ENCODE data around the gene ASB18.
"Not testable (repeated sequence)": the region's sequence is repeated elsewhere in the genome, so short reads cannot be mapped to it uniquely, and the experiment has no call there.

The ASB18 gene

DNA sequence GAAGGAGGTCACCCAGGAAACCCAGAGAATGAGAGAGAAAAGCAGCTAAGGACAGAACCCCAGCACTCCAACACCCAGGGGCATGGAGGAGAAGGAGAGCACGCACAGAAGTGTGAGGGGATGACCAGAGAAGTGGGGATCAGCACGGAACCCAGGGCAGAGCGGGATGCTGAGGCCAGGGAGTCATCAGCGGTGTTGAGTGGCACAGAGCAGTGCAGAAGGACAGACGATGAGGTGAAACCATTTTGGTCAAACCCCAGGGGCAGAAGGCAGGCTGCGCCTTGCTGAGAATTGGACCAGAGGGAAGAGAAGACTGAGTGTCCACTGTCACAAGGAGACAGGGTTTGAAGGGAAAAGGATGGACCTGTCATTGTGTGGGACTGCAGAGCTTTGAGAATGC is 23.4 kb upstream of the ASB18 start:
- in situ Hi-C loops (cut with HindIII; ENCODE audit: low sequenced_read_pairs), result no loop called here

DNA sequence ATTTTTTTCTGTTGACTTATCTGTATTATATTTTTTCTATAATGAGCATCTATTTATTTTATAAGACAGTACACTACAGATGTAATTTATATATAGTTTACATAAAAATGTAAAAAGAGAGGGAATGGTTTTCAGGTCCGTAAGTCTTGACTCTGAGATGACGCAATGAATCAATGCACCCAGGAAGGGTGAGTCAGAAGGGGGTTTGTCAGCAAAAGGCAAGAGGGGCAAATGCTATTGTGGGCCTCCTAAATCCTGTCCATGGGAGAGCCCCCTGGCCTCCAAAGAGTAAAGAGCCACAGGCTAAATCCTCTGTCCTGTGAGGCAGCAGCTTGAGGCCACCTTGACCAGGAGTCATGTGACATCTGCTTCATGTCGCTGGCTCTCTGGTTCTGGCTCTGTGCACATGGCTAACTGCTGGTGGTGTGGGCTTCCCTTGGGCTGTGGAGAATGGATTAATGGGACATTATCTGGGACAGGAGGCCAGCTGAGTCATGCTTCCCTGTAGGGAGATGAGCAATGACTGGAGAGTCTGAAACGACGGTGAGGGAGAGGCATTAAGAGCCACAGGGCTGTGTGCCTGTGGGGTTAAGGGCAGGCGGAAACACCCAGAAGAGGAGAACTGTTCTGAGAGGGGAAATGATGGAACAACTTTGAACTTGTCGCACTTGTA is 22.8 kb upstream of the ASB18 start:
- in situ Hi-C loops (cut with HindIII; ENCODE audit: low sequenced_read_pairs), result no loop called here

DNA sequence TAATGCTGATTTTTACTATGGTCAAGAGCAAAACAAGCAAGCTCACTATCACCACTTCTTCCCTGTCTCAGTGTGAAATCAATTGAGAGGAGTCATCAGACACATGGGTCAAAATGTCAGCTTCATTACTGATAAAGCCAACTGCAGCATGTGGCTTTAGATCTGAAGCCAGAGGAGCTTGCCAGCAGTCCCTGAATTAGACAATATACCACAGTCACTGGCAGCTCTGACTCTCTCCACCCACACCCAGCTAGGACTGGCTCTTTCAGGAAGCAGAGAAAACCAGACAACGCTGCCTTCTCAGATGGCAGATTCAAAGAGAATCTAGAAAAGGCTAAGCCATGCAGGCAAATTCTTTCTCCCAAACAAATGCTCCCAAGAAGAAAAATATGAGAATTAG is 20.0 kb upstream of the ASB18 start:
- in situ Hi-C loops (cut with HindIII; ENCODE audit: low sequenced_read_pairs), result no loop called here

DNA sequence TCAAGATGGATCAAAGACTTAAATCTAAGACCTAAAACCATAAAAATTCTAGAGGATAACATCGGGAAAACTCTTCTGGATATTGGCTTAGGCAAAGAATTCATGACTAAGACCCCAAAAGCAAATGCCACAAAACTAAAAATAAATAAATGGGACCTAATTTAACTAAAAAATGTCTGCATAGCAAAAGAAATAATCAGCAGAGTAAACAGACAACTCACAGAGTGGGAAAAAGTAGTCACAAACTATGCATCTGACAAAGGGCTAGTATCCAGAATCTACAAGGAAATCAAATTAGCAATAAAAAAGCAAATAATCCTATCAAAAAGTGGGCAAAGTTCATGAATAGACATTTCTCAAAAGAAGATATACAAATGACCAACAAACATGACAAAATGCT is 18.2 kb upstream of the ASB18 start:
- in situ Hi-C loops (cut with HindIII; ENCODE audit: low sequenced_read_pairs), result no loop called here

DNA sequence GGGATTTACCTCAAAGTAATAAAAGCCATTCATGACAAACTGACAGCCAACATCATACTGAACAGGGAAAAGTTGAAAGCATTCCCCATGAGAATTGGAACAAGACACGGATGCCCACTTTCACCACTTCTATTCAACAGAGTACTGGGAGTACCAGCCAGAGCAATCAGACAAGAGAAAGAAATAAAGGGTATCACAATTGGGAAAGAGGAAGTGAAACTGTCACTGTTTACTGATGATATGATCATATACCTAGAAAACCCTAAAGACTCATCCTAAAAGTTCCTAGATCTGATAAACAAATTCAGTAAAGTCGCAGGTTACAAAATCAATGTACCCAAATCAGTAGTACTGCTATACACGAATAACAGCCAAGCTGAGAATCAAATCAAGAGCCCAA is 17.2 kb upstream of the ASB18 start:
- in situ Hi-C loops (cut with HindIII; ENCODE audit: low sequenced_read_pairs), result no loop called here

DNA sequence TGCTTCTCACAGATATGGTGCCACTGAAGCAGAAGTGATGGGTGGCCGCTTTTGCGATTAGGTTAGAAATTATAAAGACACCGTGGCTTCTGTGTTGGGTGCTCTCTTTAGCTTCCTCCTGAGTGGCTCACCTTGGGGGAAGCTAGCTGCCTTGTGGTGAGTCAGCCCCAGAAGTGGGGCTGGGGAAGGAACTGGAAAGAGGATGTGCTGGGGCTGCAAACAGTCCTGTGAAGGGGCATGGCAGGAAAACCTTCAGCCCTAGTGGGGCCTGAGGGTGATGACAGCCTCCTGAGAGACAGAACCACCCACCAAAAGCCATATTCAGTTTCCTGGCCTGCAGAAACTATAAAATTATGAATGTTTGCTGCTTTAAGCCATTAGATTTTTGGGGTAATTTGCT is 8.9 kb upstream of the ASB18 start:
- in situ Hi-C loops (cut with HindIII; ENCODE audit: low sequenced_read_pairs), result no loop called here

DNA sequence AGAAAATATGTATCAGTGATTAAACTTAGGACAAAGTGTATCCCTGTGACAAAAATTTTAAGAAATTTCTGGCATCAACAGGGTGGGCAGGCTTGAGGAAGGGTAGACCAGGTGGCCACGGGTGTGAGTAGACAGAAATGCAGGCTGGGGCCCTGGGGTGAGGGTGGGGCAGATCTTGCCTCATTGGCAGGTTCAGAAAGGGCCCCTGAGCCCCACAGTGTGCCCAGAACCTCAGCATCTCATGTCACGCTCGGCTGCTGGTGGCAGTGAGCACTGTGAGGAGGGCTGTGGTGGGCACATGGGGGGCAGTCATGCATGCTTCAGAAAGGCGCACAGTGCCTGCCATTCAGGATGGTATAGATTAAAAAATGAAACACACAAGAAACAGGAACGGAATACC is 7.6 kb upstream of the ASB18 start:
- in situ Hi-C loops (cut with HindIII; ENCODE audit: low sequenced_read_pairs), result no loop called here

DNA sequence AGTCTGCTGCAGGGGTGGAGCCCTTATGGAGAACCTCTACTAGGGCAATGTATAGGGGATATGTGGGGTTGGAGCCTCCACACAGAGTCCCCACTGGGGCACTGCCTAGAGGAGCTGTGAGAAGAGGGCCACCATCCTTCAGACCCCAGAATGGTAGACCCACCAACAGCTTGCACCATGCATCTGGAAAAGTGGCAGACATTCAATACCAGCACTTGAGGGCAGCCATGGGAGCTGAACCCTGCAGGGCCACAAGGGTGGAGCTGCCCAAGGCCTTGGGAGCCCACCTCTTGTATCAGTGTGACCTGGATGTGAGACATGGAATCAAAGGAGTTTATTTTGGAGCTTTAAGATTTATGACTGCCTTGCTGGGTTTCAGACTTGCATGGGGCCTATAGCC is 5.7 kb upstream of the ASB18 start:
- in situ Hi-C loops (cut with HindIII; ENCODE audit: low sequenced_read_pairs), result not testable (repeated sequence)

DNA sequence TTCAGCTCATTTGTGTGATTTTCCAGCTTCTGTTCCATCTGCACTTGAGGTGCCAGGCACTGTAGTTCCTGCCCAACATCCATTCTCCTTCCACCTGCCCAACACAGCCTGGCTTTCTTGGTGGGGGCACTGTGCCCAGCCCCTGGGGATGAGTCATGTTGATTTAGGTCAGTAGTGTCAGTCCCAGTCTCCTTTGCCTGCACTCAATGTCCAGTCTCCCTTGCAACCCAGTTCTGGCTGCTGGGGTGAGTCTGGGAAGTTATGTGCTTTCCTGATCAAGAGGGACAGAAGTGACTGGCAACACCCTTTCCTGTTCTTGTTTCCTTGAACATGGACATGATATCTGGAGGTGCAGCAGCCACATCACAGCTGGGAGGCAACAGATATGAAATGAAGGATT is 1.5 kb upstream of the ASB18 start:
- in situ Hi-C loops (cut with HindIII; ENCODE audit: low sequenced_read_pairs), result no loop called here

DNA sequence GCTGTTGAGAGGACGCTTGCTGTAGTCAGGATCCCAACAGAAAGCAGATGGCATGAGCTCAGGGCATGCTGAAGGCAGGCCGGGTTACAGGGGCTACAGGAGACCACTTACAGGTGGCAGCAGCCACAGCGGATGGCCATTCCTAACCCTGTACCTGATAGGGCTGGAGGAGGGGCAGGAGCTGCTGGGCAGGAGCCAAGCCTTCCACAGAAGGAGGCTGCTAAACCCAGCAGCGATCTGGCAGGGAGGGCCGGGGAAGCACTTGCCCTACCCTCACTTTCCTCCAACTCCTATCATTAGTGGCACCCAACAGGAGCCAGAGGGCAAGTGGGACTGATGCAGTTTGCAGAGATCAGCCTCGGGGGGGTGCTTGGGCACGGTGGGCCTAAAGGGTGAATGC is 2.0 kb downstream of the ASB18 start:
- in situ Hi-C loops (cut with HindIII; ENCODE audit: low sequenced_read_pairs), result no loop called here

DNA sequence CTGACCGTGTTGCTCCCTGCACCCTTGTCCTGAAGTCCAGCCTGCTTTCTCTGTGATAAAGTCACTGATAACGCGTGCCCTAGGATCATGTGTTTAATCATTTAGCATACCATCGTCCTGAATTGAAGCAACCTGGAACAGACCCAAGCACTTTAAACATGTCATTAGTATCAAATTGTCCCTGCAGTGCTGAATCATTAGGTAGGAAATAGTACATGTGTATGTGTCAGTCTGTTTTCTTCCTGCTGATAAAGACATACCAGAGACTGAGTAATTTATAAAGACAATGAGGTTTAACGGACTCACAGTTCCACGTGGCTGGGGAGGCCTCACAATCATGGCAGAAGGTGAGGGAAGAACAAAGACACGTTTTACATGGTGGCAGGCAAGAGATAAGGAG is 2.8 kb downstream of the ASB18 start:
- in situ Hi-C loops (cut with HindIII; ENCODE audit: low sequenced_read_pairs), result no loop called here

DNA sequence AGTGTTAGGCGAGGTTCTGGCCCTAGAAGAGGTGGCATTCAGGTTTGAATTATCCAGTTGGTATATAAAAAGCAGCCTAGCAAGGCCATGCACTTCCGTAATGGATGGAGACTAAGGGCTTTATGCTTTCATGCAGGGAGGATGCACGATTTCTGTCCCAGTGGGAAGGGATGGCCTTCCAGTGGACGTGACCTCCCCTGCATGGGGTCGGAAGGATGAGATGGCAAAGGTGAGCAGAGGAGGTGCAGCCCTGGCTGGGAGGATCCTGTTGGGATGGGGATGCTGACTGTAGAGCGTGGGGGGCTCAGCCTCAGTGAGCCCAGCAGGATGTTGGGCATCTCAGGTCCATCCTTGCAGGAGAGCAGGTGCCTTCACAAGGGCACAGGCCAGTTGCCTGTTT is 4.8 kb downstream of the ASB18 start:
- in situ Hi-C loops (cut with HindIII; ENCODE audit: low sequenced_read_pairs), result no loop called here

DNA sequence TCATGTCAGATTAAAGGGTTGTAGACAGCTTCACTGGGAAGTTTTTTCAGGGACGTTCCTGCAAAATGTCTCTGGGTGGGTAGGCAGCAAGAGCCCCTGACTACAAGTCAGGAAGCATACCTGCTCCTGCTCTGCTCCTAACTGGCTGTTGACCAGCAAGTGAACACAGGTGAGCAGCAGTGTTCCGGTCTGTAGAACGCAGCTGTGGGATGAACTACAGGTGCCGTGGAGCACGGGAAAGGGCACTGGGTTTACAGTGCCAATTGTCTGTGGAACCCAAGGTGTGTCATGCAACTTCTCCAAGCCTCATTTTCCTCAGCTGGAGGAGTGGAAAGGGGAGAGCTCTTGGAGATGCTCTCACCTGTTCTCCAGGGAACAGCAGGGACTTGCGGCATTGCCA is 6.6 kb downstream of the ASB18 start:
- in situ Hi-C loops (cut with HindIII; ENCODE audit: low sequenced_read_pairs), result no loop called here

DNA sequence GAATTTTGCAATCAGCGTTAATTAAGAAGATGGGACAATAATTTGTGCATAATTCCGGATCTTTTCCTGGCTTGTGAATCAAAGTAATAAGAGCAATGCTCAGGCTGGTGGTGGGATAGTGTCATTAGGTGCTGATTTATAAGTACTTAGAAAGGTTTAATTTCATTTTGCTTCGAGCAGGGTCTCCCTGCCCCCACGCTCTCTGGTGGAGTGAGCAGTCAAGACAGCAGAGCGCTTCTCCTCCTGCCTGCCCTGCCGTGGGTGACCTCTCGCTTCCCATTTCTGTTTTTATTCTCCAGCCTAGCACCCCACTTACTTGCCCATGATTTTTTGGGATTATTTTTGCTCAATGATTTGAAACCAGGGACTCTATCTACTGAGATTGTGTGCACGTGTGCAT is 7.1 kb downstream of the ASB18 start:
- in situ Hi-C loops (cut with HindIII; ENCODE audit: low sequenced_read_pairs), result no loop called here

DNA sequence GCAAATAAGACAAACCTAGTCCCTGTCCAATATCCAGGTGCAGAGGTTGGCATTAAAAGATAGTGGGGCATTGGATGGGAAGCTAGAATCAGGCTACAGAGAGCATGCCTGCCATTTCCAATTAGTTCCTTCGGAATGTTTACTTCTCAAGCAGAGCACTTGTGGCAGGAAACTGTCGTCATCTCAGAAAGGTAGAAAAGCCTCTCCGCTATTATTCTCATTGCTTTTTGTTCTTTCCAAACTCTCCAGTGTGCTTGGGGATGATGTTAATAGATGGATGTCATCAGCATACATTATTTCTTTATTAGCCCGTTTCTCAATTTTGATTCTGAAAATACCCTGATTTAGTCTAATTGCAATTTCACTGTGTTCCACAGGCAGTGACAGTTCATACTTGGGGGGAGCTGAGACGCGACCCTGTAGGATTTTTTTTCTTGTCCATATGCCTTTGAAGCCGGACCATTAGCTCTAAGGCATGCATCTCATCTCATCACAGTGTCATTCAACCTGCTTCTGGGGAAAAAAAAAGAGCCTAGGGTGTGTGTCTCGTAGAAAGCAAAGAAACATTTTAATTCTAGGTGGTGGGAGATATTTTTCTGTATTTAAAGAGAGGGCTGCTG is 7.7 kb downstream of the ASB18 start:
- in situ Hi-C loops (cut with HindIII; ENCODE audit: low sequenced_read_pairs), result no loop called here

DNA sequence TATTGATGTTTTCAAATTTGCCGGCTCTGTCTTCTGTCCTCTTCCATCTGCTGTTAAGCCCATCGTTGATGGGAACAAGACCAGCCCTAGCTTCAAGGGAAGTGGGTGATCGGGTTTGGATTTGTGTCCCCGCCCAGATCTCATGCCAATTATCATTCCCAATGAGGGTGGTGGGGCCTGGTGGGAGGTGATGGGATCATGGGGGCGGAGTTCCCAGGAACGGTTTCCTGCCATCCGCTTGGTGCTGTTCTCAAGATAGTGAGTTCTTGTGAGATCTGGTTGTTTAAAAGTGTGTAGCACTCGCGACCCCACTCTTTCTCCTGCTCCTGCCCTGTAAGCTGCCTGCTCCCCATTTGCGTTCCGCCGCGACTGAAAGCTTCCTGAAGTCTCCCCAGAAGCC is 9.5 kb downstream of the ASB18 start:
- in situ Hi-C loops (cut with HindIII; ENCODE audit: low sequenced_read_pairs), result no loop called here

DNA sequence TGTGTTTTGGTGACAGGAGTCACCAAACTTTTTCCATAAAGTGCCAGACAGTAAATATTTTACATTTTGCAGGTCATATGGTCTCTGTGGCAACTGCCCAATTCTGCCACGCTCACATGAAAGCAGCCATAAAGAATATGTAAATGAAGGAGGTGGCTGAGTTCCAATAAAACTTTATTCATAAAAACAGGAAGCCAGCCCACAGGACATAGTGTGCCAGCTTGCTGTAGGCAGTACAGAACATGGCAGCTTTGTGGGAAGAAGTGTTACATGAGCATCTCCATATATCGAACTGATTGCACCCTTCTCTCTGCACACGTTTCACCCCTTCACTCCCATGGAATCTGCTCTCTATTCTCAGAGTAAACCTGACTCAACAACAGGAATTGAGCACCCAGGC is 10.2 kb downstream of the ASB18 start:
- in situ Hi-C loops (cut with HindIII; ENCODE audit: low sequenced_read_pairs), result no loop called here

DNA sequence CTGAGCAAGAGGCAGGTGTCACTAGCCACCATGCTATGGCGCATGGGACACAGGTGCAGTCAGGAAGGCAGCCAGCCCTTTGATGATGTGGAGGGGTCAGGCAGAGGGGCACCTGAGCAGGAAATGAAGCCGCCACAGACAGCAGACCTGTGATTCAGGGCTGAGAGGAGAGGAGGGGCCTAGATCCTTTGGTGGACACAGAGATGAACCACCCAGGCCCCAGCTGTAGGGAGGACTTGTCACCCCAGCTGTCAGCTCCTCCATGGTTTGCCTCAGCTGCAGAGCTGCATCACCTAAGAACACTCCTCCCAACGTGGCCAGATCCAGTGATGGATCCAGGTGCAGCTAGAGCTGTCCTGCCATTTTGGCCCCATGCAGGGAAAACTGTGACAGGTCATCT is 11.6 kb downstream of the ASB18 start:
- in situ Hi-C loops (cut with HindIII; ENCODE audit: low sequenced_read_pairs), result no loop called here

DNA sequence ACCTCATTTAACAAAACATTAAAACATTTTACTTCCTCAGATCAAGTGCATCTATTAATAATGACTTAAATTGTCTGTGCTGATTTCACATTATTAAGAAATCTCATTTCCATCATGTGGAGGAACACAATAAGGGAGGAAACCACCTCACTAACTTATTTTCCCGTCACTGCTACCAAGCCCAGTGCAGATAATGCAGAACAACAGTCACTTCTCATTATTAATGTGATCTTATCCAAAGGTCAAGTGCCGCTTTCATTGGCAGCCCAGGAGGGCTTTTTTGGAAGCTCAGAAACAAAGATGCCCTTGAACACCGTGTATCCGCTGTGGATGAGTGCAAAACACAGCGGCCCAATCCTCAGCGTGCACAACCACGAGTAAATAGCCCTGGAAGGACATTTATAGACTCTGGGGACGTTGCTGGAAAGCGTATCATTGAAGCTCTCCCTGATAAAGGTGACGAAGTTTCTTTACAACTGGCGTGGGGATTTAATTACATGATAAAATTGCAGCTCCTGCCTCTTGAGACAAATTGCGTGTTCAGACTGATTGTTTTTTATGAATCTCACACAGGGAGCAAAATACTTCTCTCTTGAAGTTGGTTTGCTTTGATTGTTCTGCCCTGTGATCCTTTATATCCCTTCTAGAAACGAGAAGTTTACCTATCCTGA is 13.2 kb downstream of the ASB18 start:
- in situ Hi-C loops (cut with HindIII; ENCODE audit: low sequenced_read_pairs), result no loop called here

DNA sequence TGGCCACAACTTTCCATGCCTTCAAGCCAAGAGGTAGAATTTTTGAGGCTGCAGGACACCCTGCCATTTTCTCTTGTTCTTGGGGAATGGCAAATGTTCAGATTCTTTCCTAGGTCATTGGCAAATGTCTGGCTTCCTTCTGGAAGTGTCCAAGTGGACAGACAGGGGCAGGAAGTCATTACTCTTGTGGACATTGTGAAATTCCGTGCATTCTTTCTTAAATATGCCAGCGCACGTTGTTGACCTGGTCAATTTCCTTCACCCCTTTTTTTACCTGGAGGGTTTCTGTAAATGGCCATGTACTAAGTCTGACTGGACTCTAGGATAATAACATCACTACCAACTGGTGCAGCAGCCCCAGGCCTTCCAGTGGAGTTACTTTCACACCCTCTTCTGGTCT is 13.9 kb downstream of the ASB18 start:
- in situ Hi-C loops (cut with HindIII; ENCODE audit: low sequenced_read_pairs), result no loop called here

DNA sequence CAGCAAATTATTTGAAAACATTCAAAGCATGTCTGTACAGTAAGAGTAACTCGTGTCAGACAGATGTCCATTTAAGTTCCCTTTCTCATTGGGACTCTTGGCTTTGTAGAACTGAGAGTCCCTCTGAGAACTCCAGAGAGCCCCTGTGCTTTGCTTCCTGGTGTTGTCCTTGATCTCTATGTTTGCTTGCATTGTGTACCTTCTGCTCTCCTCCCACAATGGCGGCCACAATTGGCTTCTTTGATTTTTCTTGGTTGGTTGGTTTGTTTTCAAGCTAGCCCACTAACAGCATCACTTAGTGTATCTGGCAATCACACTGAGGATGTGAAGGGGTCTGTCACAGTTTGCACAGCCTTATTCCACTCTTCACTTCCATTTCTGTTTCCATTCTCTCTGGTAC is 15.1 kb downstream of the ASB18 start:
- in situ Hi-C loops (cut with HindIII; ENCODE audit: low sequenced_read_pairs), result no loop called here

DNA sequence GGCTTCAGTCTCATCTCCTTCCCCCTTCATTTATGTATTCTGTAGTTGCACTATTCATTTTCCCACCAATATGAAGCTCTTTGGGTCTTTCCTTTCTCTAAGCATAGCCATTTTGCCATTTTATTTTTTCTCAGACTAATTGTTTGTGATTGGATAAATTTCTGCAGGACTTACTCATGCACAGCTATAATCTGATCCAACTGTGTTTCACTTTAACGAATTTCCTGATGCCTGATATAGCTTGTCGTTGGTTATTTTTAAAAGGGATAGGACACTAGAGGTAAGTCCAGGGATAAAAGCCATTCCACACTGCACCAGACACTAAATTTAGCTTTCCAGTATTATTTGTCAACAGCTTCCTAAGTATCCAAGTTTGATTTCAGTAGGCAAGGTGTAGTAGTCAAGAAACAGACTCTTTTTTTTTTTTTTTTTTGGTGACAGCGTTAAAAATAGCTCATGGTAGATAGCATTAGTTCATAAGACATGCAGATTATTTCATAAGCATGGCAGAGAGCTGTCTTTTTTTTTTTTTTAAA is 17.4 kb downstream of the ASB18 start:
- in situ Hi-C loops (cut with HindIII; ENCODE audit: low sequenced_read_pairs), result no loop called here
